Left lung (tissue), 10 donors: ENCODE data around the gene FBXO41. TPM values are rescaled to one million over a fixed set of nuclear protein-coding genes. Genes with fewer than 3 reads are reported as not detected.

ENCODE experiments used
- ATAC-seq: fragments of 200-7000 bp; cut with Tn5 transposase; one replicate; pipeline ENCODE4 v1.9.1; 2020; ENCODE audit warnings: moderate library complexity
- DNase-seq, 4 donors: peaks; one replicate each; pipeline ENCODE4 v3.0.0-alpha.2; 2013 to 2020
- H3K27ac ChIP-seq, 2 donors: fragments of 200-600 bp; sonication (generic) in 1 of 2; one replicate each; pipeline versions ENCODE4 v1.5.0 to v1.8.0; 2020 to 2021
- H3K27me3 ChIP-seq, 2 donors: fragments of 200-600 bp; sonication (generic) in 1 of 2; one replicate each; pipeline versions ENCODE4 v1.5.0 to v1.8.0; 2020 to 2021
- H3K36me3 ChIP-seq, 2 donors: fragments of 200-600 bp; sonication (generic) in 1 of 2; one replicate each; pipeline versions ENCODE4 v1.5.0 to v1.8.0; 2020 to 2021
- H3K4me1 ChIP-seq, 2 donors: fragments of 200-600 bp; one replicate each; pipeline ENCODE4 v1.8.0; 2021
- H3K4me3 ChIP-seq, 2 donors: fragments of 200-600 bp; sonication (generic) in 1 of 2; one replicate each; pipeline versions ENCODE4 v1.5.0 to v1.8.0; 2020 to 2021; ENCODE audit warnings: mild to moderate bottlenecking in 1 of 2
- H3K9me3 ChIP-seq, 2 donors: fragments of 200-600 bp; sonication (generic) in 1 of 2; one replicate each; pipeline versions ENCODE4 v1.5.0 to v1.8.0; 2020 to 2021
- intact Hi-C, 2 donors: fragments of 100-400 bp; cut with DNase I; formaldehyde crosslinking; loops; one replicate each; pipeline versions ENCODE4 v1.11.2 to v1.14.2; 2022
- polyA plus RNA-seq, 6 donors: library from polyadenylated mRNA; unstranded; fragments of 120-200 nt; gene quantifications; one replicate each; pipeline ENCODE4 v1.2.1, GENCODE V29; 2013; ENCODE audit not compliant: insufficient read length in 6 of 6
- total RNA-seq, 2 donors: library from RNA; stranded (reverse); fragmentation: NEBNext Ultra II Directional; extraction: Animal tissue kit (Norgen Biotek cat#: 25700); gene quantifications; one replicate each; pipeline ENCODE4 v1.2.1, GENCODE V29; 2021
- TF ChIP-seq, protein P1 (sequence below), 2 donors: fragments of 200-600 bp; sonication (generic) in 1 of 2; IDR thresholded peaks; one replicate each; pipeline versions ENCODE4 v1.5.0 to v1.8.0; 2021; ENCODE audit warnings: antibody characterized with exemption in 2 of 2
- donor health status: DM: no; HTN: yes; CAD: no.
- donor health status: DM: no; HTN: no; CAD: no.

FBXO41 gene
- total and polyA plus RNA-seq, 8 donors: 1.4 to 3.5 (median 1.9) TPM

GRCh38 chr2:73256618-73256922 is 27.7 kb downstream of the FBXO41 start:
- ATAC-seq (no peak), DNase-seq (no peak)
- Histone ChIP-seq H3K27ac (no peak overlapping the region), H3K4me1 (no peaks in the 10 kb centered on the region), H3K36me3 (peaks cover 0 to 37% of the 10 kb centered on the region in 2 donors), H3K4me3 (no peak overlapping the region), H3K27me3 (no peaks in the 10 kb centered on the region), H3K9me3 (no peaks in the 10 kb centered on the region)
- intact Hi-C loops: no loop called here
- TF ChIP-seq, protein P1, sequence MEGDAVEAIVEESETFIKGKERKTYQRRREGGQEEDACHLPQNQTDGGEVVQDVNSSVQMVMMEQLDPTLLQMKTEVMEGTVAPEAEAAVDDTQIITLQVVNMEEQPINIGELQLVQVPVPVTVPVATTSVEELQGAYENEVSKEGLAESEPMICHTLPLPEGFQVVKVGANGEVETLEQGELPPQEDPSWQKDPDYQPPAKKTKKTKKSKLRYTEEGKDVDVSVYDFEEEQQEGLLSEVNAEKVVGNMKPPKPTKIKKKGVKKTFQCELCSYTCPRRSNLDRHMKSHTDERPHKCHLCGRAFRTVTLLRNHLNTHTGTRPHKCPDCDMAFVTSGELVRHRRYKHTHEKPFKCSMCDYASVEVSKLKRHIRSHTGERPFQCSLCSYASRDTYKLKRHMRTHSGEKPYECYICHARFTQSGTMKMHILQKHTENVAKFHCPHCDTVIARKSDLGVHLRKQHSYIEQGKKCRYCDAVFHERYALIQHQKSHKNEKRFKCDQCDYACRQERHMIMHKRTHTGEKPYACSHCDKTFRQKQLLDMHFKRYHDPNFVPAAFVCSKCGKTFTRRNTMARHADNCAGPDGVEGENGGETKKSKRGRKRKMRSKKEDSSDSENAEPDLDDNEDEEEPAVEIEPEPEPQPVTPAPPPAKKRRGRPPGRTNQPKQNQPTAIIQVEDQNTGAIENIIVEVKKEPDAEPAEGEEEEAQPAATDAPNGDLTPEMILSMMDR (IDR thresholded peaks at IDR 0.05): no peak

DNA sequence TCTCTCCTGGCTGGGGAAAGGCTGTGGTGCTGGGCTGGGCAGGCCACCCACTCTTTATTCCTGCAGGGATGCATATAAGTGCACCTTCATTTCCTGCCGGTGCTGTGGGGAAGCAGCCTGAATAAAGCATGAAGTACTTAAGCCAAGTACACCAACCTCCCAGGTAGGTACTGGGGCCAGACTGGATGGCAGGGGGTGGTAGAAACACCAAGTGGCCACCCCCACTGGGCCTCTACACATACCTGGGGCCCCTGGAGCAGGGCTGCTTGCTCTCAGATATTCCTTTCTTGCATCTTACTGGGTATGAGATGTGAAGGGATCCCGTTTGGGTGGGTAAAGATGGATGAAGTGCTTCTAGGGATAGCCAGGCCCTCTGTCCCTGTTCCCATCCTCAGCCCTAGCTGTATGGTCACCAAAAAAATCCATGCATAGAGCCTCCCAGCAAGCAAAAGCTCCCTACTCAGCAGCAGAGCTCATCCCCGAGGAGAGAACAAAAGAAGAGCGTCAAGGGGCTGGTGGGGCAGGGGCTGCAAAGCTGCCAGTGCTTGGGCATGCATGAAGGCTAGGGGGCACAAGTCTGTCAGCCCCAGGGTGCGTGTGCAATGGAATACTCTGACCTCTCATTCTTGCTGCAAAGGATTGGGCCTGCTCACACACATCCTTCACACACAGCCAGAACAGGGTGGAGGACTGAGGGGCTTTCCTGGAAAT is 28.2 kb downstream of the FBXO41 start:
- TF ChIP-seq, protein P1 (IDR thresholded peaks at IDR 0.05): no peak
- Histone ChIP-seq H3K4me1 (no peaks in the 10 kb centered on the region), H3K27me3 (no peaks in the 10 kb centered on the region), H3K9me3 (no peaks in the 10 kb centered on the region), H3K27ac (no peak overlapping the region), H3K4me3 (no peak overlapping the region), H3K36me3 (peaks cover 0 to 42% of the 10 kb centered on the region in 2 donors)
- DNase-seq (no peak), ATAC-seq (no peak)
- intact Hi-C loops: no loop called here

GRCh38 chr2:73255007-73255644 is 29.2 kb downstream of the FBXO41 start:
- H3K27ac ChIP-seq: no peak overlapping the region
- TF ChIP-seq, protein P1 (IDR thresholded peaks at IDR 0.05): no peak
- H3K4me3 ChIP-seq: no peak overlapping the region
- H3K36me3 ChIP-seq: peaks cover 0 to 52% of the 10 kb centered on the region in 2 donors
- H3K9me3 ChIP-seq: no peaks in the 10 kb centered on the region
- ATAC-seq (no peak), DNase-seq (peak in 1 of 4 donors; percentile 65)
- no peaks in the 10 kb centered on the region for H3K27me3 ChIP-seq
- intact Hi-C loops: no loop called here
- H3K4me1 ChIP-seq: no peaks in the 10 kb centered on the region

DNA sequence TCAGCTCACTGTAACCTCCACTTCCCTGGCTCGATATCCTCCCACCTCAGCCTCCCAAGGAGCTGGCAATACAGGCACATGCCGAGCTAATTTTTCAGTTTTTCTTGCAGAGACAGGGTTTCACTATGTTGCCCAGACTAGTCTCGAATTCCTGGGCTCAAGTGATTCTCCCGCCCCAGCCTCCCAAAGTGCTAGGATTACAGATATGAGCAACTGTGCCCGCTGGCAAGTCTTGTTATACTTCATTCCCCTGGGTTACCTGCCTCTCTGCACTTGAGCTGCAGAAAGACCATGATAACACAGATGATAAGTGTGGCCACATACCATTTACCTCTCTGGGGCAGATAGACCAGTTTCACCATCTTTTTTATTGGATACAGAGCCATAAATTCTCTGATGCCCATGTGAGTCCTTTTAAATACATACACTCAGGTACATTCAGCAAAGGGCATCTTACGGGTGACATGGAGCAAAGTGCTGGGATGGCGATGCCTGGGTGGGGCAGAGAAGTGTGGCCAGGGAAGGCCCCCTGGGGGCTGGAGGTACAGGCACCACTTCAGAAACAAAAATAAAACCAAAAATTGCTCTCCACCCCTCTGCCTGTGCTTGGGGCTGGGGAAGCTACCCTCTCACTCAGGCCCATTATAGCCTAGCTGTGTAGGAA is 29.8 kb downstream of the FBXO41 start:
- Histone ChIP-seq H3K27ac (no peak overlapping the region), H3K4me3 (no peak overlapping the region), H3K9me3 (no peaks in the 10 kb centered on the region), H3K4me1 (no peaks in the 10 kb centered on the region), H3K27me3 (no peaks in the 10 kb centered on the region), H3K36me3 (peaks cover 0 to 58% of the 10 kb centered on the region in 2 donors)
- DNase-seq (no peak), ATAC-seq (no peak)
- intact Hi-C loops: no loop called here
- TF ChIP-seq, protein P1 (IDR thresholded peaks at IDR 0.05): no peak

DNA sequence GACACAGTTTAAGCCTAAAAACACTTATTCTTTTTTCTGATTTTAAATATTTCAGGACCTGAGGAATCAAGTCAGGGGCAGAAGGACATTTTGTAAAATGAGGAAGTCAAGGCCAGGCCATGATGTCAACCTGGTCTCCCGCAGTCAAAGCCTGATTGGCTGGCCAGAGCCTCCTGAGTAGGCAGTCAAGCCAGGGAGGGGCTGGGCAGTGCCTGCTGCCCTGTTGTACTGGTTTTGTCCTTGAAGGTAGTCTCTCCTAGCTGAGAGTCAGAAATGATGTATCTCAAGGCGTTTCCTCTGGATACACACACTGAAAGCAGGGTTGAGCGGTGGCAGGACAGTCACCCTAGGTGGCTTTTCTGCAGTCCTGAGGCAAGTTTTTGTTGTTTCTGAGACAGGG is 30.4 kb downstream of the FBXO41 start:
- DNase-seq (no peak), ATAC-seq (no peak)
- no peaks in the 10 kb centered on the region for H3K4me1 ChIP-seq
- no peaks in the 10 kb centered on the region for H3K27me3 ChIP-seq
- H3K36me3 ChIP-seq: peaks cover 0 to 64% of the 10 kb centered on the region in 2 donors
- no peak overlapping the region for H3K4me3 ChIP-seq
- no peak overlapping the region for H3K27ac ChIP-seq
- TF ChIP-seq, protein P1 (IDR thresholded peaks at IDR 0.05): no peak
- intact Hi-C loops: no loop called here
- H3K9me3 ChIP-seq: no peaks in the 10 kb centered on the region
